DOHH2 (cell line): ENCODE measurements around the gene IQSEC1.

ENCODE experiments used
- H3F3A ChIP-seq: fragments of 200-600 bp; sonication (generic), shearing (Covaris generic); 2 replicates; pipeline ENCODE4 v1.6.0; 2016; ENCODE audit warnings: antibody characterized with exemption, mild to moderate bottlenecking; ENCODE audit not compliant: control insufficient read depth, insufficient read depth
- H3K27ac ChIP-seq: fragments of 200-600 bp; sonication (generic); 2 replicates; pipeline ENCODE4 v1.5.1; 2014; ENCODE audit warnings: low read depth, mild to moderate bottlenecking, low read length, moderate library complexity
- H3K27me3 ChIP-seq: fragments of 200-600 bp; sonication (generic); 2 replicates; pipeline ENCODE4 v1.6.1; 2014; ENCODE audit warnings: mild to moderate bottlenecking, low read length, mixed read lengths; ENCODE audit not compliant: control insufficient read depth
- H3K36me3 ChIP-seq: fragments of 200-600 bp; sonication (generic); 2 replicates; pipeline ENCODE4 v1.6.1; 2014; ENCODE audit warnings: mild to moderate bottlenecking, low read length, moderate library complexity, mixed read lengths; ENCODE audit not compliant: control insufficient read depth
- H3K4me1 ChIP-seq: fragments of 200-600 bp; sonication (generic); 2 replicates; pipeline ENCODE4 v1.6.1; 2014; ENCODE audit warnings: mild to moderate bottlenecking, low read length, mixed read lengths; ENCODE audit not compliant: control insufficient read depth
- H3K4me2 ChIP-seq: fragments of 200-600 bp; sonication (generic); 2 replicates; pipeline ENCODE4 v1.6.0; 2014; ENCODE audit warnings: mild to moderate bottlenecking, low read length, moderate library complexity
- H3K4me3 ChIP-seq: fragments of 200-600 bp; sonication (generic); 2 replicates; pipeline ENCODE4 v1.5.1; 2014; ENCODE audit warnings: mild to moderate bottlenecking, low read length, mixed read lengths
- H3K79me2 ChIP-seq: fragments of 200-600 bp; sonication (generic); 2 replicates; pipeline ENCODE4 v1.6.1; 2014; ENCODE audit warnings: mild to moderate bottlenecking, low read length, mixed read lengths; ENCODE audit not compliant: control insufficient read depth
- H3K9me2 ChIP-seq: fragments of 200-600 bp; sonication (generic); replicated peaks from 2 replicates; pipeline ENCODE4 v1.6.1; 2014; ENCODE audit warnings: mild to moderate bottlenecking, low read length, mixed read lengths; ENCODE audit not compliant: control insufficient read depth
- H3K9me3 ChIP-seq: fragments of 200-600 bp; sonication (generic); 2 replicates; pipeline ENCODE4 v1.6.1; 2014; ENCODE audit warnings: antibody characterized with exemption, low read length, mixed read lengths; ENCODE audit not compliant: control insufficient read depth, insufficient read depth
- H4K20me1 ChIP-seq: fragments of 200-600 bp; sonication (generic); 2 replicates; pipeline ENCODE4 v1.6.0; 2014; ENCODE audit warnings: low read depth, mild to moderate bottlenecking, antibody characterized with exemption, low read length, moderate library complexity; ENCODE audit not compliant: control insufficient read depth, insufficient read depth
- EZH2phosphoT487 ChIP-seq: fragments of 200-600 bp; sonication (generic); IDR thresholded peaks from 2 replicates; pipeline ENCODE4 v1.6.1; 2017; ENCODE audit warnings: borderline replicate concordance, mild to moderate bottlenecking, antibody characterized with exemption, low read length, moderate library complexity, mixed read lengths
- TF ChIP-seq, protein P1 (sequence below): fragments of 200-600 bp; sonication (generic); IDR thresholded peaks from one replicate; pipeline ENCODE4 v1.5.1; 2014; ENCODE audit warnings: antibody characterized with exemption, mild to moderate bottlenecking, low read depth, low read length; ENCODE audit not compliant: poor library complexity, severe bottlenecking

The IQSEC1 gene

DNA sequence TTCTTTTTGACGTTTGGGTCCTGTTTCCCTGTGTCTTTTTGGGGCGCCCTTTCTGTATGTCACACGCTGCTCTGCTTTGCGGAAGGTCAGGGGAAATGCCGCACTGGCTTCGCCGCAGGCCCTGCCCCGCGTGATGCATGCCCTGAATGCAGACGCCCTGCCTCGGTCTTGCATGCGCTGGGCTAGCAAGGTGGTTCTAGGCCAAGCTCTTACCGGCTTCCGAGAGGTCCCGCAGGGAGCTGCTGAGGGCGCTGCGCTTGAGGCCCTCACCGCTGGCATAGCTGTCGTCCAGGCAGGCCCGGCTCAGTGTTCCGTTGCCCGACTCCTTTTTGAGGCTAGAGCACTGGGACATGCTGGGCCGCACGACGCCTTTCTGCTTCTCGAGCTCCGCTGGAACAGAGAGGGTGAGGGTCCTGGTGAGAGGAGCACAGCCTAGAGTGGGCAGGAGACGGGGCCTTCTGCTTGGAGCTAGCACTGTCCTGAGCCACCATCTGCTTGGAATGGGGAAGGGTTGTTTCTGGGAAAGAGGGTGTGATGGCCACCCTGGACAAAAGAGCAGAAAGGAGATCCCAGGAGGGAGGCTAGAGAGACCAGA, 165.0 kb downstream of the IQSEC1 start:
- no peaks in the 10 kb centered on the region for H3K79me2 ChIP-seq
- no peaks in the 10 kb centered on the region for H3K4me1 ChIP-seq
- no peaks in the 10 kb centered on the region for H4K20me1 ChIP-seq
- TF ChIP-seq EZH2phosphoT487, result no peak
- TF ChIP-seq, protein P1, sequence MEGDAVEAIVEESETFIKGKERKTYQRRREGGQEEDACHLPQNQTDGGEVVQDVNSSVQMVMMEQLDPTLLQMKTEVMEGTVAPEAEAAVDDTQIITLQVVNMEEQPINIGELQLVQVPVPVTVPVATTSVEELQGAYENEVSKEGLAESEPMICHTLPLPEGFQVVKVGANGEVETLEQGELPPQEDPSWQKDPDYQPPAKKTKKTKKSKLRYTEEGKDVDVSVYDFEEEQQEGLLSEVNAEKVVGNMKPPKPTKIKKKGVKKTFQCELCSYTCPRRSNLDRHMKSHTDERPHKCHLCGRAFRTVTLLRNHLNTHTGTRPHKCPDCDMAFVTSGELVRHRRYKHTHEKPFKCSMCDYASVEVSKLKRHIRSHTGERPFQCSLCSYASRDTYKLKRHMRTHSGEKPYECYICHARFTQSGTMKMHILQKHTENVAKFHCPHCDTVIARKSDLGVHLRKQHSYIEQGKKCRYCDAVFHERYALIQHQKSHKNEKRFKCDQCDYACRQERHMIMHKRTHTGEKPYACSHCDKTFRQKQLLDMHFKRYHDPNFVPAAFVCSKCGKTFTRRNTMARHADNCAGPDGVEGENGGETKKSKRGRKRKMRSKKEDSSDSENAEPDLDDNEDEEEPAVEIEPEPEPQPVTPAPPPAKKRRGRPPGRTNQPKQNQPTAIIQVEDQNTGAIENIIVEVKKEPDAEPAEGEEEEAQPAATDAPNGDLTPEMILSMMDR, result no peak
- no peaks in the 10 kb centered on the region for H3F3A ChIP-seq
- H3K36me3 ChIP-seq, result no peaks in the 10 kb centered on the region
- no peak overlapping the region for H3K4me2 ChIP-seq
- no peak overlapping the region for H3K27ac ChIP-seq
- H3K9me2 ChIP-seq, result no peaks in the 10 kb centered on the region
- no peak overlapping the region for H3K4me3 ChIP-seq
- no peaks in the 10 kb centered on the region for H3K9me3 ChIP-seq
- no peaks in the 10 kb centered on the region for H3K27me3 ChIP-seq

DNA sequence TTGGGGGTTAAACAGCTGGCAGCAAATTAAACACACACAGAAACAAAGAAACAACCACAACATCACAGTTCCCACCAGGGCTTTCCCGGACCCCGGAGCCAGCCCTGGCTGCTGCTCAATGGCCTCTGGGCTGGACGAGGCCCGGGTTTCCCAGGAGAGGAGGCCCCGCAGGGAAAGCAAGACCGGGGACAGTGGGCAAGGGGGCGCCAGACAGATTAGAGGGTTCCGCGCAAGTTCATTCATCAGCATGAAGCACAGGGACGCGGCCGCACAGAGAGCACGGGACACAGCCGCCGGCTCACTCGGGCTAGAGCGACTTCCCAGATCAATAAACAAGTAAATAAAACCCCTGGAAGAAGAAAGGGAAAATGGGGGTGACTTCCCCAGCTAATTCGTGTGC, 165.5 kb downstream of the IQSEC1 start:
- H3K79me2 ChIP-seq, result no peaks in the 10 kb centered on the region
- TF ChIP-seq EZH2phosphoT487, result no peak
- TF ChIP-seq, protein P1, result no peak
- no peak overlapping the region for H3K27ac ChIP-seq
- H3K4me1 ChIP-seq, result no peaks in the 10 kb centered on the region
- H3K36me3 ChIP-seq, result no peaks in the 10 kb centered on the region
- H3K4me2 ChIP-seq, result no peak overlapping the region
- H3K4me3 ChIP-seq, result no peak overlapping the region
- H3K27me3 ChIP-seq, result no peaks in the 10 kb centered on the region
- no peaks in the 10 kb centered on the region for H4K20me1 ChIP-seq
- no peaks in the 10 kb centered on the region for H3F3A ChIP-seq
- no peaks in the 10 kb centered on the region for H3K9me2 ChIP-seq
- H3K9me3 ChIP-seq, result no peaks in the 10 kb centered on the region

DNA sequence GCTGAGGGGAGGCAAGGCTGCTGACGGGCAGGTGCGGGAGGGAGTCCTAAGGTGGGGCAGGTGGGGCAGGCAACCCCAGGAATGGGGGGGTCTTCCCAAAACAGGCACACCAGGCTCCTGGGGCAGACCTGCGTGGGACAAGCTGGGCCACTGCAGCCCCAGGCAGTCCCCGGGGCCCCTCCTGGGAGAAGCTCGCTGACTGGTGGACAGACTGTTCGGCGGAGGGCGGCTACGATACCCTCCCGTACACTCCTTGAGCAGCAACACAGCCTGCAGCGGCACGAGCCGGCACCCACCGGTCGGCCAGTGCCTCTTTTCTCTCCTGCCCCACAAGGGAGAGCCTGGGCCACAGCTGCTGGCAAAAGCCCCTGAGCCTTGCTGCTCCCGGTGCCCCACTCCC, 165.9 kb downstream of the IQSEC1 start:
- Histone ChIP-seq H3K9me2 (no peaks in the 10 kb centered on the region), H3K9me3 (no peaks in the 10 kb centered on the region), H3K79me2 (no peaks in the 10 kb centered on the region), H3F3A (no peaks in the 10 kb centered on the region), H4K20me1 (no peaks in the 10 kb centered on the region), H3K27ac (no peak overlapping the region), H3K4me3 (no peak overlapping the region), H3K36me3 (no peaks in the 10 kb centered on the region), H3K27me3 (no peaks in the 10 kb centered on the region), H3K4me1 (no peaks in the 10 kb centered on the region), H3K4me2 (no peak overlapping the region)
- no peak for TF ChIP-seq EZH2phosphoT487
- TF ChIP-seq, protein P1, result no peak

DNA sequence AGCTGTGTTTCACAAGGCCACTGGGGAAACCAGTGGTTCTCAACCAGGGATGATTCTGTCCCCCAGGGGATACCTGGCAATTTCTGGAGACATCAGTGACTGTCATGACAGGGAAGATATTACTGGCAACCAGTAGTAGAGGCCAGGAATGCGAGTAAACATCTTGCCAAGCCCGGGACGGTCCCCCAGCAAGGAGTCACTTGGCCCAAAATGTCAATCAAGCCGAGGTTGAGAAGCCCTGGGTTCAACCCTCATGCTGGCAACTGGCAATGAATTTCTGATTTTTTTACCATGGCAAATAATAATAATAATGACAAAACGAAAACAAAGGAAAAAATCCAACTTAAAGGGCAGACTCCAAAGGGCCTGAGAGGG, 166.3 kb downstream of the IQSEC1 start:
- Histone ChIP-seq H3K4me1 (no peaks in the 10 kb centered on the region), H3K9me3 (no peaks in the 10 kb centered on the region), H3K36me3 (no peaks in the 10 kb centered on the region), H3K9me2 (no peaks in the 10 kb centered on the region), H3K27ac (no peak overlapping the region), H3K4me3 (no peak overlapping the region), H3K79me2 (no peaks in the 10 kb centered on the region), H3K27me3 (no peaks in the 10 kb centered on the region), H4K20me1 (no peaks in the 10 kb centered on the region), H3K4me2 (no peak overlapping the region), H3F3A (no peaks in the 10 kb centered on the region)
- TF ChIP-seq, protein P1, result no peak
- no peak for TF ChIP-seq EZH2phosphoT487
